Natural killer cell (primary cell): ENCODE results near the gene NT5M. TPM values are rescaled to one million over a fixed set of nuclear protein-coding genes. Genes with fewer than 3 reads are reported as not detected.
"Not testable (repeated sequence)": the region's sequence is repeated elsewhere in the genome, so short reads cannot be mapped to it uniquely, and the experiment has no call there.

Experiments used
- ATAC-seq, 3 donors: fragments of 150-1000 bp in 2 of 3; fragments of 200-7000 bp in 1 of 3; cut with Tn5 transposase; 1 replicate in 1 of 3; 2 replicates in 2 of 3; pipeline ENCODE4 v1.10.0; 2021; ENCODE audit warnings: mild to moderate bottlenecking in 2 of 3, moderate library complexity in 2 of 3
- DNase-seq, 2 donors: peaks; one replicate each; pipeline versions ENCODE4 v3.0.0 to v3.0.0-alpha.2; 2013 to 2021; ENCODE audit warnings: mixed read lengths in 1 of 2
- H3K27ac ChIP-seq: one replicate; pipeline ENCODE4 v1.5.1; 2013; ENCODE audit warnings: mild to moderate bottlenecking, low read length
- H3K27me3 ChIP-seq: one replicate; pipeline ENCODE4 v1.6.1; 2013; ENCODE audit warnings: low read length; ENCODE audit not compliant: control insufficient read depth, insufficient read depth
- H3K36me3 ChIP-seq: one replicate; pipeline ENCODE4 v1.6.1; 2013; ENCODE audit warnings: low read length; ENCODE audit not compliant: control insufficient read depth, insufficient read depth
- H3K4me1 ChIP-seq: one replicate; pipeline ENCODE4 v1.6.1; 2013; ENCODE audit warnings: low read length; ENCODE audit not compliant: control insufficient read depth, insufficient read depth
- H3K4me3 ChIP-seq: one replicate; pipeline ENCODE4 v1.5.1; 2013; ENCODE audit warnings: low read length
- H3K9me3 ChIP-seq: one replicate; pipeline ENCODE4 v1.6.1; 2013; ENCODE audit warnings: low read length; ENCODE audit not compliant: control insufficient read depth, insufficient read depth
- H3K27ac Mint-ChIP-seq, 2 donors: one replicate each; pipeline ENCODE4 v1.8.0; 2022; ENCODE audit warnings: mild to moderate bottlenecking in 2 of 2, mixed read lengths in 2 of 2, moderate library complexity in 1 of 2
- H3K27me3 Mint-ChIP-seq, 2 donors: one replicate each; pipeline ENCODE4 v1.8.0; 2022; ENCODE audit warnings: low read depth in 2 of 2, mixed read lengths in 2 of 2
- H3K36me3 Mint-ChIP-seq: one replicate; pipeline ENCODE4 v1.8.0; 2022; ENCODE audit warnings: mixed read lengths
- H3K4me1 Mint-ChIP-seq, 2 donors: one replicate each; pipeline ENCODE4 v1.8.0; 2022; ENCODE audit warnings: mixed read lengths in 2 of 2
- H3K4me3 Mint-ChIP-seq: one replicate; pipeline ENCODE4 v1.8.0; 2022; ENCODE audit warnings: mild to moderate bottlenecking, moderate library complexity, mixed read lengths
- H3K9me3 Mint-ChIP-seq, 2 donors: one replicate each; pipeline ENCODE4 v1.8.0; 2022; ENCODE audit warnings: mixed read lengths in 2 of 2
- WGBS: methylation state at CpG from one replicate; pipeline ENCODE4 v1.1.7; 2013; ENCODE audit warnings: missing lambda C conversion rate; ENCODE audit not compliant: insufficient coverage; 5-methylcytosine and 5-hydroxymethylcytosine counted together
- intact Hi-C: fragments of 100-400 bp; cut with micrococcal nuclease; formaldehyde crosslinking; loops from one replicate; pipeline ENCODE4 v1.14.2; 2022
- total RNA-seq, 4 donors: library from RNA; stranded (reverse); fragments of 120-200 nt in 1 of 4; gene quantifications; one replicate each; pipeline versions ENCODE4 v1.2.3 to v1.2.4, GENCODE V29; 2013 to 2022
- TF ChIP-seq, protein P1 (sequence below): fragments of 200-600 bp; IDR thresholded peaks from one replicate; pipeline ENCODE4 v1.8.0; 2022; ENCODE audit warnings: antibody characterized with exemption

The NT5M gene
- total RNA-seq, 3 donors from 2014 or later (not counting 1 experiment from before 2014, with no cell fraction given), result 3.5 to 4.4 (median 4.1) TPM

DNA sequence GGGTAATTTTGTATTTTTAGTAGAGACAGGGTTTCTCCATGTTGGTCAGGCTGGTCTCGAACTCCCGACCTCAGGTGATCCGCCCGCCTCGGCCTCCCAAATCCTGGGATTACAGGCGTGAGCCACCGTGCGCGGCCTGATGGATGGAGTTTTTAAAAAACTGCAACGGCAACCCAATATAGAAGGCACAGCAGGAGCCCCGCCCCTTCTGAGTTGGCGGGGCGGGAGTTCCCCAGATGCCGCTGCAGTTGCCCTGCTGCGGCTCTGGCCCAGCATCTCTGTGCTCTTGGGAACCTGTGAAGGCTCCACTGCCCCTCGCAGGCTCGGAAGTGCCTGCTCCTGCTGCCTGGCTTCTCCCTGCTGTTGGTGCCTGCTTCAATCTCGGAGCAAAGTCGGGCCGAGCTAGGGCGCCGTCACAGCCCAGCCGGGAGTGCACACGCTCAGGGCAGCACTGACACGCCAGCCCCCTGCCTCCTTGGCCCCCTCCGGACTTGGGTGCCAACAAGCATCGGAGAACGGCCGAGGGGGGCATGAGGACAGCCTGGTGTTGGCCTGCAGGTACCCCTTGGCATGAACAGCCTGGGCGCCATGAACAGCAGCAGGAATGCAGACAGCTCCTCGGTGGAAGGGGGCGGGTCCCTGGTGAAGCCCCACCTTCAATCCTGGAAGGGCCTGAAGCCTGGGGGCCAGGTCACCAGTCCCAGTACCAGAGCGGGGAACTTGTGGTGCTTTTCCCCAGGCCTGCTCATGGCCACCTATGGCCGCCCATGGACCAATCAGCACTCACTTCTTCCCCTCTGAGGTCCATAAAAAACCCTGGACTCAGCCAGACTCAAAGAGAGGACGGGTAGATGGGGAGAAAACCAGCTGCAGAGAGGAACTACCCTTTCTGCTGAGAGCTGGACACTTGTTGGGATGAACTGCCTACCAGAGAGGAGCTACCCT, 2.3 kb upstream of the NT5M start:
- Mint-ChIP-seq H3K4me1 (peaks cover 29 to 34% of the 10 kb centered on the region in 2 donors), H3K4me3 (peak overlapping the region; percentile 72), H3K9me3 (no peaks in the 10 kb centered on the region), H3K36me3 (no peaks in the 10 kb centered on the region), H3K27me3 (peaks cover 5 to 11% of the 10 kb centered on the region in 2 donors), H3K27ac (peak overlapping the region in 1 of 2 donors; percentile 61)
- Histone ChIP-seq H3K4me3 (peak overlapping the region; percentile 24), H3K36me3 (no peaks in the 10 kb centered on the region), H3K27me3 (no peaks in the 10 kb centered on the region), H3K4me1 (peaks cover 38% of the 10 kb centered on the region), H3K27ac (no peak overlapping the region), H3K9me3 (no peaks in the 10 kb centered on the region)
- 17% methylated on average over 35 of the region's 35 CpGs for WGBS
- intact Hi-C loops, result loop anchor here (1.0 to 10.0 kb wide), 3 partner anchors 20 to 176 kb away; partner anchors contain the start of genes COPS3 and PLD6
- ATAC-seq, result peak; percentile 51 to 59 (median 56)
- TF ChIP-seq, protein P1, sequence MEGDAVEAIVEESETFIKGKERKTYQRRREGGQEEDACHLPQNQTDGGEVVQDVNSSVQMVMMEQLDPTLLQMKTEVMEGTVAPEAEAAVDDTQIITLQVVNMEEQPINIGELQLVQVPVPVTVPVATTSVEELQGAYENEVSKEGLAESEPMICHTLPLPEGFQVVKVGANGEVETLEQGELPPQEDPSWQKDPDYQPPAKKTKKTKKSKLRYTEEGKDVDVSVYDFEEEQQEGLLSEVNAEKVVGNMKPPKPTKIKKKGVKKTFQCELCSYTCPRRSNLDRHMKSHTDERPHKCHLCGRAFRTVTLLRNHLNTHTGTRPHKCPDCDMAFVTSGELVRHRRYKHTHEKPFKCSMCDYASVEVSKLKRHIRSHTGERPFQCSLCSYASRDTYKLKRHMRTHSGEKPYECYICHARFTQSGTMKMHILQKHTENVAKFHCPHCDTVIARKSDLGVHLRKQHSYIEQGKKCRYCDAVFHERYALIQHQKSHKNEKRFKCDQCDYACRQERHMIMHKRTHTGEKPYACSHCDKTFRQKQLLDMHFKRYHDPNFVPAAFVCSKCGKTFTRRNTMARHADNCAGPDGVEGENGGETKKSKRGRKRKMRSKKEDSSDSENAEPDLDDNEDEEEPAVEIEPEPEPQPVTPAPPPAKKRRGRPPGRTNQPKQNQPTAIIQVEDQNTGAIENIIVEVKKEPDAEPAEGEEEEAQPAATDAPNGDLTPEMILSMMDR, result no peak
- DNase-seq, result peak; percentile 48 to 78

DNA sequence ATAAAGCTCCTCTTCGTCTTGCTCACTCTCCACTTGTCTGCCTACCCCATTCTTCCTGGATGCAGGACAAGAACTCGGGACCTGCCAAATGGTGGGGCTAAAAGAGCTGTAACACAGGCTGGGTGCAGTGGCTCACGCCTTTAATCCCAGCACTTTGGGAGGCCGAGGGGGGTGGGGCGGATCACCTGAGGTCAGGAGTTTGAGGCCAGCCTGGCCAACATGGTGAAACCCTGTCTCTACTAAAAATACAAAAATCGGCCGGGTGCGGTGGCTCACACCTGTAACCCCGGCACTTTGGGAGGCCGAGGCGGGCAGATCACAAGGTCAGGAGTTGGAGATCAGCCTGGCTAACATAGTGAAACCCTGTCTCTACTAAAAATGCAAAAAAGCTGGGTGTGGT, 1.5 kb upstream of the NT5M start:
- H3K27me3 ChIP-seq, H3K4me3 ChIP-seq, H3K36me3 ChIP-seq, H3K9me3 ChIP-seq, H3K27ac Mint-ChIP-seq, H3K36me3 Mint-ChIP-seq, H3K9me3 Mint-ChIP-seq, DNase-seq, H3K27ac ChIP-seq, ATAC-seq: not testable (repeated sequence)
- peaks cover 41% of the 10 kb centered on the region for H3K4me1 ChIP-seq
- Mint-ChIP-seq H3K27me3 (peaks cover 5 to 11% of the 10 kb centered on the region in 2 donors), H3K4me3 (peak overlapping the region; percentile 17), H3K4me1 (peaks cover 31 to 36% of the 10 kb centered on the region in 2 donors)
- intact Hi-C loops, result loop anchor here (5.0 to 10.0 kb wide), 2 partner anchors 94 to 177 kb away; partner anchors contain the start of gene PLD6
- WGBS, result 94% methylated on average over 11 of the region's 11 CpGs

DNA sequence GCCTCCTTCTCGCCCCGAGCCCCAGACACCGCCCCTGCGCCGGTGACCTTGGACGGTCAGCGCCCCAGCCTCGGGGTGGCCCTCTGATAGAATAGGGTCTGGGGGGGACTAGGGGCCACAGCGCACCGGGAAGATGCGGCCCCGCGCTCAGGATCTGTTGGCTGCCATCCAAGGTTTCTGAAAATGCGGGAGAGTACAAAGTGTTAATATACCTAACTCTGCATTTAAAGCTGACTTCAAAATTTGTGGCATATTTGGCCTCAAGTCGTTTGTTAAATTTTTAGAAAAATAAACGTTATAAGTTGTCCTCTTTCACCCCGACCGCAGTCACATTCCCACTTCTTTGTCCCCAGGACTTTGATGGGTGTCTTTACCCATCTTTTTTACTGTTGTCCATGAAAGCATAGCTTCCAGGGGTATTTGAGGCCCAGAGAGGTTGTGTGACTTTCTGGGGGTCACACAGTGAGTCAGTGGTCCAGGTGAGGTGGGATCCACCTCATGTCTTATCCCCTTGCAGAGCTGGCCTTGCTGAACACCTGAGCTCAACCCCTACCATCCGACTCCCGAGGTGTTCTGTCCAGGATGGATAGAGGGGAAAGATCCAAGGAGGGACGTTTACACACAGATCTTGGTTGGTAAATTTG, 796 bp downstream of the NT5M start:
- Histone ChIP-seq H3K36me3 (no peaks in the 10 kb centered on the region), H3K9me3 (no peaks in the 10 kb centered on the region), H3K27ac (peak overlapping the region; percentile 65), H3K4me1 (peaks cover 41% of the 10 kb centered on the region), H3K27me3 (no peaks in the 10 kb centered on the region), H3K4me3 (peak overlapping the region; percentile 17)
- Mint-ChIP-seq H3K27me3 (peaks cover 5% of the 10 kb centered on the region in 2 donors), H3K9me3 (no peaks in the 10 kb centered on the region), H3K36me3 (no peaks in the 10 kb centered on the region), H3K4me3 (peak overlapping the region; percentile 78), H3K4me1 (peaks cover 31 to 36% of the 10 kb centered on the region in 2 donors), H3K27ac (peak overlapping the region; percentile 79 to 93)
- TF ChIP-seq, protein P1, result no peak
- DNase-seq, result no peak
- WGBS, result 11% methylated on average over 21 of the region's 21 CpGs
- intact Hi-C loops, result loop anchor here (2.0 to 10.0 kb wide), 3 partner anchors 67 to 179 kb away; partner anchors contain the start of genes FLCN and PLD6
- ATAC-seq, result no peak
